HepG2 (cell line): Measurements from ENCODE around the gene PNMA3. TPM values are rescaled to one million over a fixed set of nuclear protein-coding genes. Genes with fewer than 3 reads are reported as not detected.

Experiments used
- ATAD3A ChIP-seq: sonication (generic); formaldehyde crosslinking; IDR thresholded peaks from 2 replicates; pipeline ENCODE4 v1.4.0; 2020; ENCODE audit warnings: missing genetic modification reagents
- CBX2 ChIP-seq, 2 experiments: fragments of 200-600 bp in 1 of 2; sonication (generic); formaldehyde crosslinking in 1 of 2; IDR thresholded peaks; 2 replicates each; pipeline versions ENCODE4 v1.7.0 to v1.8.1; 2018 to 2022; ENCODE audit warnings: low read depth in 2 of 2, low read length in 1 of 2, mild to moderate bottlenecking in 1 of 2, missing genetic modification reagents in 1 of 2
- CEBPB ChIP-seq: IDR thresholded peaks from 2 replicates; pipeline ENCODE4 v1.6.1; 2011; ENCODE audit warnings: low read depth, low read length, improper control_type of control experiment, borderline replicate concordance
- ETV6 ChIP-seq: sonication (generic); formaldehyde crosslinking; conservative IDR thresholded peaks from 2 replicates; pipeline ENCODE4 v1.4.0; 2020; ENCODE audit warnings: missing genetic modification reagents
- HNRNPL ChIP-seq: fragments of 200-400 bp; formaldehyde crosslinking; IDR thresholded peaks from 2 replicates; pipeline ENCODE4 v1.6.1; 2017; ENCODE audit warnings: mild to moderate bottlenecking, low read depth, low read length
- HNRNPUL1 ChIP-seq: fragments of 200-400 bp; formaldehyde crosslinking; IDR thresholded peaks from 2 replicates; pipeline ENCODE4 v1.6.1; 2017; ENCODE audit warnings: low read depth, mild to moderate bottlenecking, low read length, moderate library complexity
- NAIF1 ChIP-seq: sonication (generic); formaldehyde crosslinking; IDR thresholded peaks from 2 replicates; pipeline ENCODE4 v1.5.0; 2020; ENCODE audit warnings: mild to moderate bottlenecking, missing genetic modification reagents, borderline replicate concordance
- NCOA1 ChIP-seq: sonication (generic); formaldehyde crosslinking; IDR thresholded peaks from 2 replicates; pipeline ENCODE4 v1.9.0; 2021; ENCODE audit warnings: missing genetic modification reagents
- PLRG1 ChIP-seq: fragments of 450-650 bp; conservative IDR thresholded peaks from 2 replicates; pipeline ENCODE4 v1.6.1; 2016
- TAF1 ChIP-seq: sonication (generic); formaldehyde crosslinking; IDR thresholded peaks from 2 replicates; pipeline ENCODE4 v1.4.0; 2020; ENCODE audit warnings: missing genetic modification reagents
- TEAD2 ChIP-seq: sonication (generic); formaldehyde crosslinking; IDR thresholded peaks from 2 replicates; pipeline ENCODE4 v1.9.0; 2021; ENCODE audit warnings: missing genetic modification reagents
- TOE1 ChIP-seq: sonication (generic); formaldehyde crosslinking; IDR thresholded peaks from 2 replicates; pipeline ENCODE4 v1.4.0; 2020; ENCODE audit warnings: mild to moderate bottlenecking, missing genetic modification reagents
- ZEB1 ChIP-seq: IDR thresholded peaks from 2 replicates; pipeline ENCODE4 v1.6.1; 2012; ENCODE audit warnings: mild to moderate bottlenecking, low read depth, inconsistent platforms; ENCODE audit not compliant: insufficient replicate concordance
- ZNF124 ChIP-seq: sonication (generic); formaldehyde crosslinking; IDR thresholded peaks from 2 replicates; pipeline ENCODE4 v1.4.0; 2020; ENCODE audit warnings: missing genetic modification reagents
- ZNF496 ChIP-seq: sonication (generic); formaldehyde crosslinking; IDR thresholded peaks from 2 replicates; pipeline ENCODE4 v1.8.1; 2023; ENCODE audit warnings: mild to moderate bottlenecking, moderate library complexity, missing genetic modification reagents; ENCODE audit not compliant: insufficient replicate concordance
- ZNF501 ChIP-seq: sonication (generic); formaldehyde crosslinking; IDR thresholded peaks from 2 replicates; pipeline ENCODE4 v1.5.1; 2020; ENCODE audit warnings: mild to moderate bottlenecking, moderate library complexity, missing genetic modification reagents
- ZNF652 ChIP-seq: IDR thresholded peaks from 2 replicates; pipeline ENCODE4 v1.6.1; 2016; ENCODE audit warnings: low read depth, borderline replicate concordance
- ZNF792 ChIP-seq: IDR thresholded peaks from 2 replicates; pipeline ENCODE4 v1.6.1; 2016
- polyA plus RNA-seq, 8 experiments: library from polyadenylated mRNA; depleted of rRNA in 3 of 8; stranded (reverse) in 7 of 8; unstranded in 1 of 8; fragments of >200 nt; fragmentation: Illumina TruSeq in 4 of 8; extraction: Trizol in 4 of 8; gene quantifications; 2 replicates each; pipeline versions ENCODE4 v1.2.1 to v1.2.3, GENCODE V29; 2011 to 2016; ENCODE audit warnings: low read depth in 4 of 8, missing spikeins in 1 of 8, mixed read lengths in 1 of 8; ENCODE audit not compliant: insufficient read depth in 1 of 8
- total RNA-seq, 5 experiments: library from RNA; depleted of rRNA; stranded (reverse); fragments of >200 nt; fragmentation: Illumina TruSeq; extraction: Trizol; gene quantifications; 2 replicates each; pipeline ENCODE4 v1.2.3, GENCODE V29; 2016; ENCODE audit warnings: low read depth in 1 of 5
- TF ChIP-seq, protein P1 (sequence below): conservative IDR thresholded peaks from 2 replicates; pipeline ENCODE4 v1.6.1; 2018; ENCODE audit warnings: missing genetic modification reagents
- TF ChIP-seq, protein P2 (sequence below): sonication (generic); formaldehyde crosslinking; IDR thresholded peaks from 2 replicates; pipeline ENCODE4 v1.4.0; 2020; ENCODE audit warnings: low read depth, mild to moderate bottlenecking, missing genetic modification reagents
- TF ChIP-seq, protein P3 (sequence below): sonication (generic); formaldehyde crosslinking; IDR thresholded peaks from 2 replicates; pipeline ENCODE4 v1.4.0; 2020; ENCODE audit warnings: low read depth, missing genetic modification reagents
- TF ChIP-seq, protein P4 (sequence below): IDR thresholded peaks from 2 replicates; pipeline ENCODE4 v1.6.1; 2016; ENCODE audit warnings: mild to moderate bottlenecking
- TF ChIP-seq, protein P5 (sequence below): sonication (generic); formaldehyde crosslinking; conservative IDR thresholded peaks from 2 replicates; pipeline ENCODE4 v1.8.0; 2022; ENCODE audit warnings: low read depth, missing genetic modification reagents

Gene PNMA3
- total and polyA plus RNA-seq, 2 of the 13 experiments (the other 11 are each of a cell fraction or from before 2014, with no cell fraction given) = not detected

DNA sequence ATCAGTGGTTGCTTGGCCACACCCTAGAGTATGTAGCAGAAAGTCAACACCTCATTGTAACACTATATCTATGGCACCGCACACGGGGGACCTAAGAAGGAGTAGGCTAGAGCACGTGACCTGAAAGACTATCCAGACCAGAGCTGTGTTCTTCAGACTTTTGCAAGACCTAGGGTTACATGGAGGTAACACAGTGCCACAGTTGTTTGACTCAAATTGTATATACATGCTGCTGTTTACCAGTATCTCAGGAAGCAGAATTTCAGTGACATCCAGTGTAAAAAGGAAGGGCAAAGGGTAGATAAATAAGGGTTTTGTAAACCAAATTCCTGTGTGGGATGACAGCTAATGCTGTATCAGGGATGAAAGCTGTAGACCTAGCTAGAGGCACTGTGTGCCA, 46.1 kb downstream of the PNMA3 start (continued):
- TF ChIP-seq TAF1 (no peak), ZEB1 (no peak), ZNF652 (CRISPR knock-in tag) (no peak), ZNF124 (no peak), HNRNPUL1 (no peak), NCOA1 (no peak), ZNF496 (CRISPR knock-in tag) (no peak), TOE1 (CRISPR knock-in tag) (no peak), TEAD2 (CRISPR knock-in tag) (no peak), ETV6 (CRISPR knock-in tag) (no peak), ATAD3A (CRISPR knock-in tag) (no peak), PLRG1 (no peak), ZNF501 (no peak), CBX2 (IDR thresholded peaks at IDR 0.05; ENCODE audit: low read depth, low read length) (no peak), CBX2 (CRISPR knock-in tag; IDR thresholded peaks at IDR 0.05; ENCODE audit: low read depth) (no peak), NAIF1 (CRISPR knock-in tag) (no peak), ZNF792 (CRISPR knock-in tag) (peak; percentile 28; the same call in 1 of the 2 replicates), CEBPB (peak; percentile 14; the same call in 1 of the 2 replicates), HNRNPL (no peak)
- TF ChIP-seq, protein P1, sequence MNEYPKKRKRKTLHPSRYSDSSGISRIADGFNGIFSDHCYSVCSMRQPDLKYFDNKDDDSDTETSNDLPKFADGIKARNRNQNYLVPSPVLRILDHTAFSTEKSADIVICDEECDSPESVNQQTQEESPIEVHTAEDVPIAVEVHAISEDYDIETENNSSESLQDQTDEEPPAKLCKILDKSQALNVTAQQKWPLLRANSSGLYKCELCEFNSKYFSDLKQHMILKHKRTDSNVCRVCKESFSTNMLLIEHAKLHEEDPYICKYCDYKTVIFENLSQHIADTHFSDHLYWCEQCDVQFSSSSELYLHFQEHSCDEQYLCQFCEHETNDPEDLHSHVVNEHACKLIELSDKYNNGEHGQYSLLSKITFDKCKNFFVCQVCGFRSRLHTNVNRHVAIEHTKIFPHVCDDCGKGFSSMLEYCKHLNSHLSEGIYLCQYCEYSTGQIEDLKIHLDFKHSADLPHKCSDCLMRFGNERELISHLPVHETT (CRISPR knock-in tag) = no peak
- TF ChIP-seq, protein P2, sequence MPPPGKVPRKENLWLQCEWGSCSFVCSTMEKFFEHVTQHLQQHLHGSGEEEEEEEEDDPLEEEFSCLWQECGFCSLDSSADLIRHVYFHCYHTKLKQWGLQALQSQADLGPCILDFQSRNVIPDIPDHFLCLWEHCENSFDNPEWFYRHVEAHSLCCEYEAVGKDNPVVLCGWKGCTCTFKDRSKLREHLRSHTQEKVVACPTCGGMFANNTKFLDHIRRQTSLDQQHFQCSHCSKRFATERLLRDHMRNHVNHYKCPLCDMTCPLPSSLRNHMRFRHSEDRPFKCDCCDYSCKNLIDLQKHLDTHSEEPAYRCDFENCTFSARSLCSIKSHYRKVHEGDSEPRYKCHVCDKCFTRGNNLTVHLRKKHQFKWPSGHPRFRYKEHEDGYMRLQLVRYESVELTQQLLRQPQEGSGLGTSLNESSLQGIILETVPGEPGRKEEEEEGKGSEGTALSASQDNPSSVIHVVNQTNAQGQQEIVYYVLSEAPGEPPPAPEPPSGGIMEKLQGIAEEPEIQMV = no peak
- TF ChIP-seq, protein P3, sequence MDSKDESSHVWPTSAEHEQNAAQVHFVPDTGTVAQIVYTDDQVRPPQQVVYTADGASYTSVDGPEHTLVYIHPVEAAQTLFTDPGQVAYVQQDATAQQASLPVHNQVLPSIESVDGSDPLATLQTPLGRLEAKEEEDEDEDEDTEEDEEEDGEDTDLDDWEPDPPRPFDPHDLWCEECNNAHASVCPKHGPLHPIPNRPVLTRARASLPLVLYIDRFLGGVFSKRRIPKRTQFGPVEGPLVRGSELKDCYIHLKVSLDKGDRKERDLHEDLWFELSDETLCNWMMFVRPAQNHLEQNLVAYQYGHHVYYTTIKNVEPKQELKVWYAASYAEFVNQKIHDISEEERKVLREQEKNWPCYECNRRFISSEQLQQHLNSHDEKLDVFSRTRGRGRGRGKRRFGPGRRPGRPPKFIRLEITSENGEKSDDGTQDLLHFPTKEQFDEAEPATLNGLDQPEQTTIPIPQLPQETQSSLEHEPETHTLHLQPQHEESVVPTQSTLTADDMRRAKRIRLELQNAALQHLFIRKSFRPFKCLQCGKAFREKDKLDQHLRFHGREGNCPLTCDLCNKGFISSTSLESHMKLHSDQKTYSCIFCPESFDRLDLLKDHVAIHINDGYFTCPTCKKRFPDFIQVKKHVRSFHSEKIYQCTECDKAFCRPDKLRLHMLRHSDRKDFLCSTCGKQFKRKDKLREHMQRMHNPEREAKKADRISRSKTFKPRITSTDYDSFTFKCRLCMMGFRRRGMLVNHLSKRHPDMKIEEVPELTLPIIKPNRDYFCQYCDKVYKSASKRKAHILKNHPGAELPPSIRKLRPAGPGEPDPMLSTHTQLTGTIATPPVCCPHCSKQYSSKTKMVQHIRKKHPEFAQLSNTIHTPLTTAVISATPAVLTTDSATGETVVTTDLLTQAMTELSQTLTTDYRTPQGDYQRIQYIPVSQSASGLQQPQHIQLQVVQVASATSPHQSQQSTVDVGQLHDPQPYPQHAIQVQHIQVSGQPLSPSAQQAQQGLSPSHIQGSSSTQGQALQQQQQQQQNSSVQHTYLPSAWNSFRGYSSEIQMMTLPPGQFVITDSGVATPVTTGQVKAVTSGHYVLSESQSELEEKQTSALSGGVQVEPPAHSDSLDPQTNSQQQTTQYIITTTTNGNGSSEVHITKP (CRISPR knock-in tag) = no peak
- TF ChIP-seq, protein P4, sequence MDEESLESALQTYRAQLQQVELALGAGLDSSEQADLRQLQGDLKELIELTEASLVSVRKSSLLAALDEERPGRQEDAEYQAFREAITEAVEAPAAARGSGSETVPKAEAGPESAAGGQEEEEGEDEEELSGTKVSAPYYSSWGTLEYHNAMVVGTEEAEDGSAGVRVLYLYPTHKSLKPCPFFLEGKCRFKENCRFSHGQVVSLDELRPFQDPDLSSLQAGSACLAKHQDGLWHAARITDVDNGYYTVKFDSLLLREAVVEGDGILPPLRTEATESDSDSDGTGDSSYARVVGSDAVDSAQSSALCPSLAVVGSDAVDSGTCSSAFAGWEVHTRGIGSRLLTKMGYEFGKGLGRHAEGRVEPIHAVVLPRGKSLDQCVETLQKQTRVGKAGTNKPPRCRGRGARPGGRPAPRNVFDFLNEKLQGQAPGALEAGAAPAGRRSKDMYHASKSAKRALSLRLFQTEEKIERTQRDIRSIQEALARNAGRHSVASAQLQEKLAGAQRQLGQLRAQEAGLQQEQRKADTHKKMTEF = 0 out of 2 replicates have a peak, but pooled peaks have one; percentile 22
- TF ChIP-seq, protein P5, sequence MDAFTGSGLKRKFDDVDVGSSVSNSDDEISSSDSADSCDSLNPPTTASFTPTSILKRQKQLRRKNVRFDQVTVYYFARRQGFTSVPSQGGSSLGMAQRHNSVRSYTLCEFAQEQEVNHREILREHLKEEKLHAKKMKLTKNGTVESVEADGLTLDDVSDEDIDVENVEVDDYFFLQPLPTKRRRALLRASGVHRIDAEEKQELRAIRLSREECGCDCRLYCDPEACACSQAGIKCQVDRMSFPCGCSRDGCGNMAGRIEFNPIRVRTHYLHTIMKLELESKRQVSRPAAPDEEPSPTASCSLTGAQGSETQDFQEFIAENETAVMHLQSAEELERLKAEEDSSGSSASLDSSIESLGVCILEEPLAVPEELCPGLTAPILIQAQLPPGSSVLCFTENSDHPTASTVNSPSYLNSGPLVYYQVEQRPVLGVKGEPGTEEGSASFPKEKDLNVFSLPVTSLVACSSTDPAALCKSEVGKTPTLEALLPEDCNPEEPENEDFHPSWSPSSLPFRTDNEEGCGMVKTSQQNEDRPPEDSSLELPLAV (CRISPR knock-in tag) = no peak
